Measurements from ENCODE around the gene C19orf44.

Gene C19orf44

GRCh38 chr19:16522559-16523377, 26.6 kb downstream of the C19orf44 start:
- no peak overlapping the region for H3K4me3 ChIP-seq (replicated peaks in 1 of 2; ENCODE audit: low read depth in 2 of 2, low read length in 2 of 2)
- TF ChIP-seq, protein P1, sequence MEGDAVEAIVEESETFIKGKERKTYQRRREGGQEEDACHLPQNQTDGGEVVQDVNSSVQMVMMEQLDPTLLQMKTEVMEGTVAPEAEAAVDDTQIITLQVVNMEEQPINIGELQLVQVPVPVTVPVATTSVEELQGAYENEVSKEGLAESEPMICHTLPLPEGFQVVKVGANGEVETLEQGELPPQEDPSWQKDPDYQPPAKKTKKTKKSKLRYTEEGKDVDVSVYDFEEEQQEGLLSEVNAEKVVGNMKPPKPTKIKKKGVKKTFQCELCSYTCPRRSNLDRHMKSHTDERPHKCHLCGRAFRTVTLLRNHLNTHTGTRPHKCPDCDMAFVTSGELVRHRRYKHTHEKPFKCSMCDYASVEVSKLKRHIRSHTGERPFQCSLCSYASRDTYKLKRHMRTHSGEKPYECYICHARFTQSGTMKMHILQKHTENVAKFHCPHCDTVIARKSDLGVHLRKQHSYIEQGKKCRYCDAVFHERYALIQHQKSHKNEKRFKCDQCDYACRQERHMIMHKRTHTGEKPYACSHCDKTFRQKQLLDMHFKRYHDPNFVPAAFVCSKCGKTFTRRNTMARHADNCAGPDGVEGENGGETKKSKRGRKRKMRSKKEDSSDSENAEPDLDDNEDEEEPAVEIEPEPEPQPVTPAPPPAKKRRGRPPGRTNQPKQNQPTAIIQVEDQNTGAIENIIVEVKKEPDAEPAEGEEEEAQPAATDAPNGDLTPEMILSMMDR (IDR thresholded peaks at IDR 0.05; ENCODE audit: low read depth, low read length): no peak
- no peak for DNase-seq (ENCODE audit: low read depth in 2 of 2)

DNA sequence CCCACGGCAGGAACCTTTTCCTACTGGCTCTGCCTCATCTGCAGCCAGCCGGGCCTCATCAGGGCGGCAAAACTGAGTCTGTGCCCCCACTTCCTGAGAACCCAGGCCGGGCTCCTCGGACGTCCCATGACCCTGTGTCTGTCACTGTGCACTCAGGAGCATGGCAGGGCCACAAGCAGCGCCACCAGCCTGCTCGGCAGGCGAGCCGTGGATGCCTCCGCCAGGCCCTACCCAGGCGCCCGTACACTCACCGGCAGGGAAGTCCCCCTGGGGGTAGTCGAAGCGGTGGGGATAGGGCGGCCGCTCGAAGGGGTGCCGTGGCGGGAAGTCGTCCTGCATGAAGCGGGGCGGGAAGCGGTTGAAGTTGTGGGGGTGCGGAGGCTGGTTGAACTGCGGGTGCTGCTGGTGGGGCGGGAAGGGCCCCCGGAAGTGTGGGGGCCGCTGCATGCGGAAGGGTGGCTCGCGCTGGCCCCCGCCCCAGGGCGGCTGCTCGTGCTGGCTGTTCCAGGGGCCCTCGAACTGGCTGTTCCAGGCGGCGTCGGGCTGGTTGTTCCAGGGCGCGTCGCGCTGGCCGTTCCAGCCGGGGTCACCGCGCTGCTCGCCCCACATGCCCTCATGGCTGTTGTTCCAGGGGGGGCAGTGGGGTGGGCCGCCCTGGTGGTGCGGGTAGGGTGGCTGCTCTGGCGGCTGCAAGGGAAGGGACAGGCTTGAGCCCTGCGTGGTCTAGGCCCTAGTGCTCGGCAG, 29.0 kb downstream of the C19orf44 start:
- DNase-seq (ENCODE audit: low read depth in 2 of 2): no peak
- H3K4me3 ChIP-seq (replicated peaks in 1 of 2; ENCODE audit: low read depth in 2 of 2, low read length in 2 of 2): no peak overlapping the region
- TF ChIP-seq, protein P1 (IDR thresholded peaks at IDR 0.05; ENCODE audit: low read depth, low read length): no peak

GRCh38 chr19:16525751-16526481, 29.7 kb downstream of the C19orf44 start:
- TF ChIP-seq, protein P1 (IDR thresholded peaks at IDR 0.05; ENCODE audit: low read depth, low read length): no peak
- no peak overlapping the region for H3K4me3 ChIP-seq (replicated peaks in 1 of 2; ENCODE audit: low read depth in 2 of 2, low read length in 2 of 2)
- DNase-seq (ENCODE audit: low read depth in 2 of 2): no peak

DNA sequence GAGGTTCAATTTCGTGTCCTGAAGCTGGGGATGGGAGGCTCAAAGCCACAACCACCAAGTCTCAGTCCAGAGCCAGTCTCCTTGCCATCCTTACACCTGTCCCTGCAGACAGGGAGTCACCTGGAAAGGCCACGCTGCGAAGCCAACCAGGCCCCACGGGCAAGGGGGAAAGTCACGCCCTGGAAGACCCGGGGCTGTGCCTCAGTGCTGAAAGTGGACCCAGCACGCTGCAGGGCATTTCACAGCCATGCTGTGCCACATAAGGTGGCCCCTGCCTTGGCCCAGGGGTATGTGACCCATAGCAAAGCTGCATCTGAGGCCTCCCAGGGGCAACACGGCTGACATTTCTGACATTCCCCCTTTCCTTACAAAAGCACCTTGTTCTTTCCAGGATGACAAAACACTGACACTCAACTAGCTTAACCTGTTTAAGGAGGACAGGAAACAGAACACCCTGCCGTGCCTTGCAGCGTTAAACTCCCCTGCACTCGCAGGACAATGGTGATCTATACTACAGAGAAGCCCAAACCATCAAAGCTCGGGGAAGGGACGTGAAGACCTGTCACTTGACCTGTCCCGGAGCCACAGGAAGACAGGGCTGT, 31.2 kb downstream of the C19orf44 start:
- H3K4me3 ChIP-seq (replicated peaks in 1 of 2; ENCODE audit: low read depth in 2 of 2, low read length in 2 of 2): no peak overlapping the region
- TF ChIP-seq, protein P1 (IDR thresholded peaks at IDR 0.05; ENCODE audit: low read depth, low read length): no peak
- no peak for DNase-seq (ENCODE audit: low read depth in 2 of 2)

- DNase-seq (ENCODE audit: low read depth in 2 of 2): peak; percentile 16 to 32
- TF ChIP-seq, protein P1 (IDR thresholded peaks at IDR 0.05; ENCODE audit: low read depth, low read length): peak; percentile 51
- no peak overlapping the region for H3K4me3 ChIP-seq (replicated peaks in 1 of 2; ENCODE audit: low read depth in 2 of 2, low read length in 2 of 2)
Measured at GRCh38 chr19:16527971-16528521, 31.9 kb downstream of the C19orf44 start.

Data from cardiac fibroblast (primary cell).